HepG2 (cell line): ENCODE measurements around the gene C5orf24. TPM values are rescaled to one million over a fixed set of nuclear protein-coding genes. Genes with fewer than 3 reads are reported as not detected.

Source experiments
- CBX2 ChIP-seq, 2 experiments: fragments of 200-600 bp in 1 of 2; sonication (generic); formaldehyde crosslinking in 1 of 2; IDR thresholded peaks; 2 replicates each; pipeline versions ENCODE4 v1.7.0 to v1.8.1; 2018 to 2022; ENCODE audit warnings: low read depth in 2 of 2, low read length in 1 of 2, mild to moderate bottlenecking in 1 of 2, missing genetic modification reagents in 1 of 2
- CHD2 ChIP-seq: IDR thresholded peaks from 2 replicates; pipeline ENCODE4 v1.6.1; 2011; ENCODE audit warnings: low read depth, low read length, improper control_type of control experiment
- KLF13 ChIP-seq: sonication (generic); formaldehyde crosslinking; IDR thresholded peaks from 2 replicates; pipeline ENCODE4 v1.4.0; 2020; ENCODE audit warnings: mild to moderate bottlenecking, missing genetic modification reagents
- LCORL ChIP-seq, 2 experiments: fragments of 450-650 bp in 1 of 2; sonication (generic) in 1 of 2; formaldehyde crosslinking in 1 of 2; IDR thresholded peaks; 2 replicates each; pipeline versions ENCODE4 v1.5.0 to v1.6.1; 2017 to 2020; ENCODE audit warnings: antibody characterized with exemption in 1 of 2, missing genetic modification reagents in 1 of 2
- NBN ChIP-seq: fragments of 450-650 bp; conservative IDR thresholded peaks from 2 replicates; pipeline ENCODE4 v1.6.1; 2017
- PAX8 ChIP-seq: sonication (generic); formaldehyde crosslinking; IDR thresholded peaks from 2 replicates; pipeline ENCODE4 v1.8.0; 2022; ENCODE audit warnings: mild to moderate bottlenecking, missing genetic modification reagents, borderline replicate concordance
- RAD21 ChIP-seq: fragments of 450-650 bp; formaldehyde crosslinking; IDR thresholded peaks from 2 replicates; pipeline ENCODE4 v1.5.0; 2020; ENCODE audit warnings: mild to moderate bottlenecking
- SRSF1 ChIP-seq: fragments of 200-400 bp; formaldehyde crosslinking; optimal IDR thresholded peaks from 2 replicates; pipeline ENCODE3; 2017; ENCODE audit warnings: mild to moderate bottlenecking, low read depth, low read length, moderate library complexity
- TFE3 ChIP-seq: IDR thresholded peaks from 2 replicates; pipeline ENCODE4 v1.6.1; 2016
- TRIM22 ChIP-seq: fragments of 450-650 bp; IDR thresholded peaks from 2 replicates; pipeline ENCODE4 v1.6.1; 2017
- ZFX ChIP-seq: sonication (generic); formaldehyde crosslinking; IDR thresholded peaks from 2 replicates; pipeline ENCODE4 v1.4.0; 2020; ENCODE audit warnings: mild to moderate bottlenecking, low read depth, missing genetic modification reagents, moderate library complexity
- ZMYM4 ChIP-seq: sonication (generic); formaldehyde crosslinking; IDR thresholded peaks from 2 replicates; pipeline ENCODE4 v1.8.1; 2023; ENCODE audit warnings: mild to moderate bottlenecking, missing genetic modification reagents
- ZNF142 ChIP-seq: sonication (generic); formaldehyde crosslinking; IDR thresholded peaks from 2 replicates; pipeline ENCODE4 v1.4.0; 2020; ENCODE audit warnings: missing genetic modification reagents
- ZNF331 ChIP-seq: sonication (generic); formaldehyde crosslinking; IDR thresholded peaks from 2 replicates; pipeline ENCODE4 v1.4.0; 2020; ENCODE audit warnings: missing genetic modification reagents
- ZNF446 ChIP-seq: sonication (generic); formaldehyde crosslinking; IDR thresholded peaks from 2 replicates; pipeline ENCODE4 v1.5.0; 2020; ENCODE audit warnings: mild to moderate bottlenecking, missing genetic modification reagents
- ZNF562 ChIP-seq: sonication (generic); formaldehyde crosslinking; IDR thresholded peaks from 2 replicates; pipeline ENCODE4 v1.8.0; 2022; ENCODE audit warnings: missing genetic modification reagents, borderline replicate concordance
- ZNF839 ChIP-seq: sonication (generic); formaldehyde crosslinking; IDR thresholded peaks from 2 replicates; pipeline ENCODE4 v1.4.0; 2020; ENCODE audit warnings: missing genetic modification reagents, mild to moderate bottlenecking, borderline replicate concordance
- polyA plus RNA-seq, 8 experiments: library from polyadenylated mRNA; depleted of rRNA in 3 of 8; stranded (reverse) in 7 of 8; unstranded in 1 of 8; fragments of >200 nt; fragmentation: Illumina TruSeq in 4 of 8; extraction: Trizol in 4 of 8; gene quantifications; 2 replicates each; pipeline versions ENCODE4 v1.2.1 to v1.2.3, GENCODE V29; 2011 to 2016; ENCODE audit warnings: low read depth in 4 of 8, missing spikeins in 1 of 8, mixed read lengths in 1 of 8; ENCODE audit not compliant: insufficient read depth in 1 of 8
- total RNA-seq, 5 experiments: library from RNA; depleted of rRNA; stranded (reverse); fragments of >200 nt; fragmentation: Illumina TruSeq; extraction: Trizol; gene quantifications; 2 replicates each; pipeline ENCODE4 v1.2.3, GENCODE V29; 2016; ENCODE audit warnings: low read depth in 1 of 5
- TF ChIP-seq, protein P1 (sequence below): sonication (generic); formaldehyde crosslinking; IDR thresholded peaks from 2 replicates; pipeline ENCODE4 v1.5.1; 2020; ENCODE audit warnings: missing genetic modification reagents, mild to moderate bottlenecking, borderline replicate concordance

The C5orf24 gene
- total and polyA plus RNA-seq, 2 of the 13 experiments (the other 11 are each of a cell fraction or from before 2014, with no cell fraction given) = 34.6 to 41.5 TPM

GRCh38 chr5:134845852-134846640 is at the start of gene C5orf24 (continued):
- TF ChIP-seq RAD21 (CRISPR knock-in tag) (peak; percentile 71), TFE3 (CRISPR knock-in tag) (no peak; the same call in 1 of the 2 replicates), ZNF839 (CRISPR knock-in tag) (no peak), ZNF446 (CRISPR knock-in tag) (0 out of 2 replicates have a peak, but pooled peaks have one; percentile 56), LCORL (IDR thresholded peaks at IDR 0.05) (no peak), LCORL (CRISPR knock-in tag; IDR thresholded peaks at IDR 0.05) (no peak), NBN (no peak), SRSF1 (no peak), TRIM22 (no peak), ZMYM4 (CRISPR knock-in tag) (peak; percentile 74), ZFX (CRISPR knock-in tag) (peak; percentile 98), CHD2 (peak; percentile 98), ZNF562 (0 out of 2 replicates have a peak, but pooled peaks have one; percentile 45), CBX2 (IDR thresholded peaks at IDR 0.05; ENCODE audit: low read depth, low read length) (no peak), CBX2 (CRISPR knock-in tag; IDR thresholded peaks at IDR 0.05; ENCODE audit: low read depth) (no peak), ZNF142 (CRISPR knock-in tag) (peak; percentile 83; the same call in 1 of the 2 replicates), ZNF331 (CRISPR knock-in tag) (peak; percentile 75; the same call in 1 of the 2 replicates), KLF13 (CRISPR knock-in tag) (no peak), PAX8 (CRISPR knock-in tag) (peak; percentile 65; the same call in 1 of the 2 replicates)
- TF ChIP-seq, protein P1, sequence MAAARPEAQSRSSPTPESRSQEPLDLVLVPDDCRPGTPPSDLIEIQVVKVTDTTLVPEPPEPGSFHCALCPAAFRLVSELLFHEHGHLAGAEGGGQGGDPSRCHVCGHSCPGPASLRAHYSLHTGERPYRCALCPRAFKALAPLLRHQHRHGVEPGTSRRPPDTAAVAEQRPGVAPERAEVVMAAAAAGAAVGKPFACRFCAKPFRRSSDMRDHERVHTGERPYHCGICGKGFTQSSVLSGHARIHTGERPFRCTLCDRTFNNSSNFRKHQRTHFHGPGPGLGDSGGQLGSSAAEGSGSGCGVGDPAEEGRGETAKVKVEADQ (CRISPR knock-in tag) = peak; percentile 99
